ENCODE results near the gene C12orf54. TPM values are rescaled to one million over a fixed set of nuclear protein-coding genes. Genes with fewer than 3 reads are reported as not detected.
"Not testable (repeated sequence)": the region's sequence is repeated elsewhere in the genome, so short reads cannot be mapped to it uniquely, and the experiment has no call there.

Gene C12orf54
- total RNA-seq, 2 experiments from 2014 or later, result not detected

DNA sequence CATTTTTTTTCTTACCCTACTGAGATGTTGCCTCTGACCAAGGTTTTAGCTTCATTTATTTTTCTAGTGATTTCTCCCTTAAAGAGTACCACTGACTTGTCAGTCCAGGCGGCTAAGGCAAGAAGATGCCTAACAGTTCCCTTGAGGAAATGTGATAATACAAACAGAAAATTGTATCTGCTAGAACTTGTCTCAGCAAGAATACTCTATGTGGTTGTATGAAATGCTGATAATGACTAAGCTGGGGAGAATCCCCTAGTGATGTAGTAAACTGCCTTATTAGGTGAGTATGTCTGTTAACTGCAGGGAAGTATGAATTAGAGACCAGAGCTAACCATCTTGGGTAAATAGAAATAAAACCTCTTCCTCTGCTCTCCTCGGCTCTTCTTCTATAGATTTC is 6.7 kb downstream of the C12orf54 start:
- H3K9me3 ChIP-seq (ENCODE audit: low read length), result no peaks in the 10 kb centered on the region
- ChIA-PET POLR2A (no interaction called here), CTCF (ENCODE audit: unreplicated experiment) (no interaction called here)
- H2AFZ ChIP-seq (ENCODE audit: low read length), result no peak overlapping the region
- TF ChIP-seq EZH2phosphoT487 (IDR thresholded peaks at IDR 0.05; ENCODE audit: borderline replicate concordance, low read depth, low read length), result no peak
- TF ChIP-seq, protein P1, sequence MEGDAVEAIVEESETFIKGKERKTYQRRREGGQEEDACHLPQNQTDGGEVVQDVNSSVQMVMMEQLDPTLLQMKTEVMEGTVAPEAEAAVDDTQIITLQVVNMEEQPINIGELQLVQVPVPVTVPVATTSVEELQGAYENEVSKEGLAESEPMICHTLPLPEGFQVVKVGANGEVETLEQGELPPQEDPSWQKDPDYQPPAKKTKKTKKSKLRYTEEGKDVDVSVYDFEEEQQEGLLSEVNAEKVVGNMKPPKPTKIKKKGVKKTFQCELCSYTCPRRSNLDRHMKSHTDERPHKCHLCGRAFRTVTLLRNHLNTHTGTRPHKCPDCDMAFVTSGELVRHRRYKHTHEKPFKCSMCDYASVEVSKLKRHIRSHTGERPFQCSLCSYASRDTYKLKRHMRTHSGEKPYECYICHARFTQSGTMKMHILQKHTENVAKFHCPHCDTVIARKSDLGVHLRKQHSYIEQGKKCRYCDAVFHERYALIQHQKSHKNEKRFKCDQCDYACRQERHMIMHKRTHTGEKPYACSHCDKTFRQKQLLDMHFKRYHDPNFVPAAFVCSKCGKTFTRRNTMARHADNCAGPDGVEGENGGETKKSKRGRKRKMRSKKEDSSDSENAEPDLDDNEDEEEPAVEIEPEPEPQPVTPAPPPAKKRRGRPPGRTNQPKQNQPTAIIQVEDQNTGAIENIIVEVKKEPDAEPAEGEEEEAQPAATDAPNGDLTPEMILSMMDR (conservative IDR thresholded peaks at IDR 0.05; ENCODE audit: low read length), result no peak
- no peaks in the 10 kb centered on the region for H3K36me3 ChIP-seq (ENCODE audit: insufficient read depth, low read length)
- H3K9me2 ChIP-seq (ENCODE audit: insufficient read depth, low read length), result no peaks in the 10 kb centered on the region
- intact Hi-C loops (cut with micrococcal nuclease; ENCODE audit: unreplicated experiment), result no loop called here
- BruUV-seq (replicated peaks), result no TSS peak
- no peak overlapping the region for H3K27ac ChIP-seq (ENCODE audit: low read depth, low read length, poor library complexity, severe bottlenecking)
- H4K20me1 ChIP-seq (ENCODE audit: insufficient read depth, low read length), result no peaks in the 10 kb centered on the region
- DNase-seq (ENCODE audit: low spot score), result no peak
- no peaks in the 10 kb centered on the region for H3K4me1 ChIP-seq (ENCODE audit: insufficient read depth, low read length, poor library complexity, severe bottlenecking)
- H3K4me3 ChIP-seq (ENCODE audit: low read depth, low read length, poor library complexity, severe bottlenecking), result no peak overlapping the region
- H3K79me2 ChIP-seq (ENCODE audit: insufficient read depth, low read depth, low read length), result no peaks in the 10 kb centered on the region
- H3K4me2 ChIP-seq (ENCODE audit: low read length), result no peak overlapping the region

DNA sequence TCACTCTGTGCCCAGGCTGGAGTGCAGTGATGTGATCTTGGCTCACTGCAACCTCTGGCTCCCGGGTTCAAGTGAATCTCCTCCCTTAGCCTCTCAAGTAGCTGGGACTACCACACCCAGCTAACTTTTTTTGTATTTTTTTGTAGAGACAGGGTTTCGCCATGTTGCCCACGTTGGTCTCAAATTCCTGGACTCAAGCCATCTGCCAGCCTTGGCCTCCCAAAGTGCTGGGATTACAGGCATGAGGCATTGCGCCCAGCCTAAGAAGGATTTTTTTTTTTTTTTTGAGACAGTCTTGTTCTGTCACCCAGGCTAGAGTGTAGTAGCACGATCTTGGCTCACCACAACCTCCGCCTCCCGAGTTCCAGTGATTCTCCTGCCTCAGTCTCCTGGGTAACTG is 7.2 kb downstream of the C12orf54 start:
- DNase-seq (ENCODE audit: low spot score); H3K9me2 ChIP-seq (ENCODE audit: insufficient read depth, low read length): not testable (repeated sequence)

DNA sequence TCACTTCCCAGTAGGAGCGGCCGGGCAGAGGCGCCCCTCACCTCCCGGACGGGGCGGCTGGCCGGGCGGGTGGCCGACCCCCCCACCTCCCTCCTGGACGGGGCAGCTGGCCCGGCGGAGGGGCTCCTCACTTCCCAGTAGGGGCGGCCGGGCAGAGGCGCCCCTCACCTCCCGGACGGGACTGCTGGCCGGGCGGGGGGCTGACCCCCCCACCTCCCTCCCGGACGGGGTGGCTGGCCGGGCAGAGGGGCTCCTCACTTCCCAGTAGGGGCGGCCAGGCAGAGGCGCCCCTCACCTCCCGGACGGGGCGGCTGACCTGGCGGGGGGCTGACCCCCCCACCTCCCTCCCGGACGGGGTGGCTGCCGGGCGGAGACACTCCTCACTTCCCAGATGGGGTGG is 18.0 kb downstream of the C12orf54 start:
- DNase-seq (ENCODE audit: low spot score); BruUV-seq (replicated peaks); POLR2A ChIA-PET; H3K4me1 ChIP-seq (ENCODE audit: insufficient read depth, low read length, poor library complexity, severe bottlenecking); H3K4me2 ChIP-seq (ENCODE audit: low read length); CTCF ChIA-PET (ENCODE audit: unreplicated experiment); H4K20me1 ChIP-seq (ENCODE audit: insufficient read depth, low read length); H3K79me2 ChIP-seq (ENCODE audit: insufficient read depth, low read depth, low read length); H3K4me3 ChIP-seq (ENCODE audit: low read depth, low read length, poor library complexity, severe bottlenecking); H3K27ac ChIP-seq (ENCODE audit: low read depth, low read length, poor library complexity, severe bottlenecking); H2AFZ ChIP-seq (ENCODE audit: low read length); H3K9me3 ChIP-seq (ENCODE audit: low read length); H3K9me2 ChIP-seq (ENCODE audit: insufficient read depth, low read length); intact Hi-C loops (cut with micrococcal nuclease; ENCODE audit: unreplicated experiment); H3K36me3 ChIP-seq (ENCODE audit: insufficient read depth, low read length): not testable (repeated sequence)

More for the DNA sequence above, 7.2 kb downstream of the C12orf54 start:
- H3K4me1 ChIP-seq (ENCODE audit: insufficient read depth, low read length, poor library complexity, severe bottlenecking); H3K9me3 ChIP-seq (ENCODE audit: low read length); H3K4me2 ChIP-seq (ENCODE audit: low read length); H3K36me3 ChIP-seq (ENCODE audit: insufficient read depth, low read length); H4K20me1 ChIP-seq (ENCODE audit: insufficient read depth, low read length); BruUV-seq (replicated peaks); H3K4me3 ChIP-seq (ENCODE audit: low read depth, low read length, poor library complexity, severe bottlenecking); H2AFZ ChIP-seq (ENCODE audit: low read length); POLR2A ChIA-PET; CTCF ChIA-PET (ENCODE audit: unreplicated experiment); H3K27ac ChIP-seq (ENCODE audit: low read depth, low read length, poor library complexity, severe bottlenecking); H3K79me2 ChIP-seq (ENCODE audit: insufficient read depth, low read depth, low read length); intact Hi-C loops (cut with micrococcal nuclease; ENCODE audit: unreplicated experiment): not testable (repeated sequence)

DNA sequence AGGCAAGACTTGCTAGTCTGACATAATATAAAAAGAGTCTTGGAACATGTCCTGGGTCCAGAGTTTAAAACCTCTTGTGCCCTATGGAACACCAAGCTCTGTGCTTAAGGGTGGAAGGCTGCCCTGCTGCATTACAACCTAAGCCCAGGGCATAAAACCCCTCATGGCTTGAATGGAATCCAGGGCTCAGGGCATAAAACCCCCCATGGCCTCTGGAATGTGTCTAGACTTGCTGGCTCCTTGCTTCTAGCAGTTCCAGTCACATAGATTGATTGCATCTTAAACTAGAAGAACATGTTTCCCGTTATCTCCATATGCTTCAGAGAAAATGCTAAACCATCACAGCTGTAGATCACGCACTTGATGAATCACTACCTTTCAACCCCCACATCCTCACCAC is 24.5 kb downstream of the C12orf54 start:
- POLR2A ChIA-PET; H4K20me1 ChIP-seq (ENCODE audit: insufficient read depth, low read length); H3K79me2 ChIP-seq (ENCODE audit: insufficient read depth, low read depth, low read length); H3K9me3 ChIP-seq (ENCODE audit: low read length); intact Hi-C loops (cut with micrococcal nuclease; ENCODE audit: unreplicated experiment); H3K4me1 ChIP-seq (ENCODE audit: insufficient read depth, low read length, poor library complexity, severe bottlenecking); BruUV-seq (replicated peaks); H3K9me2 ChIP-seq (ENCODE audit: insufficient read depth, low read length); CTCF ChIA-PET (ENCODE audit: unreplicated experiment); H3K36me3 ChIP-seq (ENCODE audit: insufficient read depth, low read length); H3K27ac ChIP-seq (ENCODE audit: low read depth, low read length, poor library complexity, severe bottlenecking); H3K4me3 ChIP-seq (ENCODE audit: low read depth, low read length, poor library complexity, severe bottlenecking); DNase-seq (ENCODE audit: low spot score); H2AFZ ChIP-seq (ENCODE audit: low read length); H3K4me2 ChIP-seq (ENCODE audit: low read length): not testable (repeated sequence)
